Measurements from ENCODE around the gene SAP25.

SAP25 gene

DNA sequence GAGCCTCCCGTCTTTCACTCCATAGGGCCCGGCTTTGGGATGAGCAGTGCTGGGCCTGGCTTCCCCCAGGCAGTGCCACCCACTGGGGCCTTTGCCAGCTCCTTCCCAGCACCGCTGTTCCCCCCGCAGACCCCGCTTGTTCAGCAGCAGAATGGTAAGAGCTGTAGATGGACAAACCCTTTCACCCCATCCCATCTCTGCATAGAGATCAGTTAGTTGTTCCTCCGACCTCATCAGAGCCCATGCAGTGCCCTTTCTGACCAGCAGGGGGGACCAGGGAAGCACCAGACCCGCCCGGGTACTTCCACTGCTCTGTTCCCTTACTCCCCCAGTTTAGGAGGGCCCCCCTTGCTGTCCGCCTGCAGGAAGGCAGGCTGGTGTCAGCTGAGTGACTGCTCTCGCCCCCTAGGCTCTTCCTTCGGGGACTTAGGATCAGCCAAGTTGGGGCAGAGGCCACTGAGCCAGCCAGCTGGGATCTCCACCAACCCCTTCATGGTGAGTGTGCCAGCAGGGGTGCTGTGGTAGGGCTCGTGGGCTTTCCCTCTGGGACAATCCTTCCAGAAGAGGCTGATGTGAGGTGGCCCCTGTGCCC, 9.8 kb downstream of the SAP25 start:
- no peak overlapping the region for H3K4me3 ChIP-seq (ENCODE audit: low read depth, low read length)
- DNase-seq (ENCODE audit: low read depth), result no peak
- TF ChIP-seq, protein P1, sequence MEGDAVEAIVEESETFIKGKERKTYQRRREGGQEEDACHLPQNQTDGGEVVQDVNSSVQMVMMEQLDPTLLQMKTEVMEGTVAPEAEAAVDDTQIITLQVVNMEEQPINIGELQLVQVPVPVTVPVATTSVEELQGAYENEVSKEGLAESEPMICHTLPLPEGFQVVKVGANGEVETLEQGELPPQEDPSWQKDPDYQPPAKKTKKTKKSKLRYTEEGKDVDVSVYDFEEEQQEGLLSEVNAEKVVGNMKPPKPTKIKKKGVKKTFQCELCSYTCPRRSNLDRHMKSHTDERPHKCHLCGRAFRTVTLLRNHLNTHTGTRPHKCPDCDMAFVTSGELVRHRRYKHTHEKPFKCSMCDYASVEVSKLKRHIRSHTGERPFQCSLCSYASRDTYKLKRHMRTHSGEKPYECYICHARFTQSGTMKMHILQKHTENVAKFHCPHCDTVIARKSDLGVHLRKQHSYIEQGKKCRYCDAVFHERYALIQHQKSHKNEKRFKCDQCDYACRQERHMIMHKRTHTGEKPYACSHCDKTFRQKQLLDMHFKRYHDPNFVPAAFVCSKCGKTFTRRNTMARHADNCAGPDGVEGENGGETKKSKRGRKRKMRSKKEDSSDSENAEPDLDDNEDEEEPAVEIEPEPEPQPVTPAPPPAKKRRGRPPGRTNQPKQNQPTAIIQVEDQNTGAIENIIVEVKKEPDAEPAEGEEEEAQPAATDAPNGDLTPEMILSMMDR (IDR thresholded peaks at IDR 0.05; ENCODE audit: low read depth, low read length, missing control alignments), result peak; percentile 98

DNA sequence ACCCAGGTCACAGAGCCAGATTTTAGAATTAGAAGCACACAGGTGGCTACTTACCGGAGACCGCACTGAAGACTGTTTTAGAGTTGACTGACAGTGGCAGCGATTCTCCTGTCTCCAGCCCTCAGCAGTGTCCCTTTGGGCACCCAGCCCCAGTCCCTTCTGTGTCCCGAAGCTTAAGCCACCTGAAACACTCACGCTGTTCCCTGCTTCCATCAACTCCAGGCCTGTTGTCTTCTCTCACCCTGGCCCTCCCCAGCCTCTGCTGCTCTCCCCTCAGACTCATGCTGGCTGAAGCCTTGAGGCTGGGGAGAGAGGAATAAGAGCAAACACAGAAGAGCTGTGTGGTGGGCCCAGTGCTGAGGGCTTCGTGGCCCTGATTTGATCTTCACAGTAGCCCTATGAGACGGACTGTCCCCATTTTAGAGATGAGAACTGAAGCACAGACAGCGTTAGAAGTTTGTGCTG, 10.6 kb downstream of the SAP25 start:
- H3K4me3 ChIP-seq (ENCODE audit: low read depth, low read length), result no peak overlapping the region
- TF ChIP-seq, protein P1 (IDR thresholded peaks at IDR 0.05; ENCODE audit: low read depth, low read length, missing control alignments), result no peak
- DNase-seq (ENCODE audit: low read depth), result no peak

DNA sequence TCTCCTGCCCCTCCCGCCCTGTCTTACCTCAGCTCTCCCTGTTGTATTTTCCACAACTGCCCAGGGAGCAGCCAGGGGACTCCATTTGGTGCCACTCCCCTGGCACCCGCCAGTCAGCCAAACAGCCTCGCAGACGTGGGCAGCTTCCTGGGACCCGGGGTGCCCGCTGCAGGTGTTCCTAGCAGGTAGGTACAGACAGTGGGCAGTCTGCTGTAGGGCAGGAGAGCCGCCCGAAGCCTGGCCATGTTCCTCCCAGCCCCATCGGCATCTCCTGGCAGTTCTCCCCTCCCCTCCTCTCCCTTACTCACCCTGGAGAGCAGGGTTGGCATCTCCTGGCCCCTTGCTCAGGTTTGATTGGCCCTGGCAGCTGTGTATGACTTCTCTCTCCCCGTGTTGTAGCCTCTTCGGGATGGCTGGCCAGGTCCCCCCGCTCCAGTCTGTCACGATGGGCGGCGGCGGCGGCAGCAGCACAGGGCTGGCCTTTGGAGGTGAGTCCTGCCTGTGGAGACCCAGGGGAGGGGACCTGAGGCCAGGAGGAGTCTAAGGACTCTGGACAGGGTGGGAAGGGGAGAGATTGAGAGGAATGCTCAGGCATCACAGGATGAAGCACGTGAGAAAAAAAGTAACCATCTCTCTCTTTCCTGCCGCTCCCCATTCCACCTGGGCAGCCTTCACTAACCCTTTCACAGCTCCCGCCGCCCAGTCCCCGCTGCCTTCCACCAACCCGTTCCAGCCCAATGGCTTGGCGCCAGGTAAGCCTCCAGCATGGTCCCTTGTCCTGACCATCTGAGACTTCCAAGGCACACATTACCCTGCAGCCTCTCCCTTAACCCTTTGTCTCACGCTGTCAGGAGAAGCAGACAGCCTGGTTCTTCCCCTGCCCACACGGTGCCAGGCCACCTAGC, 11.3 kb downstream of the SAP25 start:
- H3K4me3 ChIP-seq (ENCODE audit: low read depth, low read length), result no peak overlapping the region
- DNase-seq (ENCODE audit: low read depth), result no peak
- TF ChIP-seq, protein P1 (IDR thresholded peaks at IDR 0.05; ENCODE audit: low read depth, low read length, missing control alignments), result no peak

DNA sequence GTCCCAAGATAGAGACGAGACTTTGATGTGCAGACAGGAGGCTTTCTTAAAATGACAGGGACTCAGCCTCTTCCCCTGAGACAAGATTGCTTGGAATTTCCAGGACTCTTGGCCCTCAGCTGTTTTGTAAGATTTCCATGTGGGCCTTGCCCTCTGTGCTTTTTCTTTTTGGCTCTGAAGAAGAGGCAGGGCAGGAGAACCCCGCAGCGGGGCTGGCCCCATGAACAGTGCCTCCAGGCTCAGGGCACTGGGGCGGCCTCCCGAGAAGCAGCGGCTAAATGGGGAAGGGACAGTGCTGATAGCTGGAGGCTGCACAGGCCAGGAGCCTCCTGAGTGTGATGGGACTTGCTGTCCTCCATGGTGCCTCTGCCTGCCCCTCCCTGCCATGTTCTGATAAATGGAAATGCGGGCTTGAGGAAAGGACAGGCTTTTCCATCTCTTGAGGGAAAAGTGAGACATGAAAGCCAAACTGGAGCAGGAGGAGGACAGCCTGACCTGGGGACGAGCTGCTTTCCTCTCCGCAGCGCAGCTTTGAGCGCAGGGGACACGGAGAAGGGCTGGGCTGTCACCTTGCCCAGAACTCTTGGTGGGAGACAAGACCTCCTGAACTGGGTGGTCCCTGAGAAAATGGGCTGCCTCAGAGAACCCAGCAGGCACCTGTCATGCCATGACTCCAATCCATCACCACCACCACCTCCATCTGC, 12.1 kb downstream of the SAP25 start:
- no peak for DNase-seq (ENCODE audit: low read depth)
- TF ChIP-seq, protein P1 (IDR thresholded peaks at IDR 0.05; ENCODE audit: low read depth, low read length, missing control alignments), result no peak
- H3K4me3 ChIP-seq (ENCODE audit: low read depth, low read length), result no peak overlapping the region

DNA sequence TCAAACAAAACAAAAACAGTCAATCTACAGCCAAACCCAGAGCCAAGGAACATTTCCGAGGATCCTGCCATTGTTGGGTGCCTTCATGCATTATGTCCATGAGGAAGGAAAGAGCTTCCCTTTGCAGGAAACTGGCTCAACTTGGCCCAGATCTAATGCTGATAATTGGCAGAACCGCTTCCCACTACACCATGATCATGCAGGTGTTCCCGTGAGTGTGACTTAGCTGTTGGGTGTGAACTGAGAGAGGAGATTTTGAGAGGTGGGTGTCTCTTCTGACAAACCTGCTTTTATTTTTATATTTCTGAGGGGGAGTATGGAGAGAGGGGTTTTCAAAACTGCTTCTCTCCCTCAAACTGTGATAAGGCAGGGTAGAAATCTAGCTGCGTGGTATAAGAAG, 14.6 kb downstream of the SAP25 start:
- no peak for DNase-seq (ENCODE audit: low read depth)
- H3K4me3 ChIP-seq (ENCODE audit: low read depth, low read length), result no peak overlapping the region
- TF ChIP-seq, protein P1 (IDR thresholded peaks at IDR 0.05; ENCODE audit: low read depth, low read length, missing control alignments), result no peak

DNA sequence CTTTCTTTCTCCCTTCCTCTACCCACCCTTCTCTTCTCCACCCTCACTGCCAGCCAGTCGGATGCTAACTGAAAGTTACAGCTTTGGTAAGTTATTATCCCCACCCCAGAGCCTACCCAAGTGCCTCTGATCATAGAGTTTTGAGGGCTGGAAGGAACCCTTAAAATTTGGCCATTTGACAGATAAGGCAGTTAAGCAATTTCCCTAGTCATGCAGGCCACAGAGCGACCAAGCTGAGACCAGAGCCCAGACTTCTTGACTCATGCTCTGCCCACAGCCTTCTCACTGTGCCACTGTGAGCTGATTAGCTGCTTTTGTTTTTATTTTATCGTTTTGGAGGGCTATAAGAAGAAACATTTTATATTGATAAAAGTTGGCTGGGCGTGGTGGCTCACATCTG, 17.2 kb downstream of the SAP25 start:
- no peak for DNase-seq (ENCODE audit: low read depth)
- H3K4me3 ChIP-seq (ENCODE audit: low read depth, low read length), result no peak overlapping the region
- TF ChIP-seq, protein P1 (IDR thresholded peaks at IDR 0.05; ENCODE audit: low read depth, low read length, missing control alignments), result no peak

Measured in GM12864 (cell line).